GM21529 (cell line): ENCODE data around the gene ACAD10.
"Not testable (repeated sequence)": the region's sequence is repeated elsewhere in the genome, so short reads cannot be mapped to it uniquely, and the experiment has no call there.

Experiments used
- ATAC-seq: cut with Tn5 transposase; IDR thresholded peaks from one replicate; pipeline ENCODE4 v1.9.1; 2021; ENCODE audit not compliant: unreplicated experiment

ACAD10 gene

DNA sequence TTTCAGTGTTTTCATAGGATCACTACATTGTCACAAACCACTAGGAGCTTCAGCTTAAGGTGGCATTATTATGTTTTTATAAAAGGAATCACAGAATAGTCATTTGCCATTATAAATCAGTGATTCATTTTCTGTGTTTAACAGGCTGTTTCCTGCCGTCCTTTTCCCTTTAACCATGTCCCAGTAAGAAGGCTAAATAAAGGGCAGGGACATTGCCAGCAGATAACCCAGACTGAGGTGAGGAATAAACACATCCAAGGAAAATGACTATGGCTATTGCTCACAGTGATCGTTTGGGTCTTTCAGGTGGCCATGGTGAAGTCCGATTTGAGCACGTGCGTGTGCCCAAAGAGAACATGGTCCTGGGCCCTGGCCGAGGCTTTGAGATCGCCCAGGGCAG lies 63.0 kb downstream of the ACAD10 start:
- ATAC-seq: no peak

- ATAC-seq: no peak
These were observed 63.5 kb downstream of the ACAD10 start for GRCh38 chr12:111749391-111749790.

DNA sequence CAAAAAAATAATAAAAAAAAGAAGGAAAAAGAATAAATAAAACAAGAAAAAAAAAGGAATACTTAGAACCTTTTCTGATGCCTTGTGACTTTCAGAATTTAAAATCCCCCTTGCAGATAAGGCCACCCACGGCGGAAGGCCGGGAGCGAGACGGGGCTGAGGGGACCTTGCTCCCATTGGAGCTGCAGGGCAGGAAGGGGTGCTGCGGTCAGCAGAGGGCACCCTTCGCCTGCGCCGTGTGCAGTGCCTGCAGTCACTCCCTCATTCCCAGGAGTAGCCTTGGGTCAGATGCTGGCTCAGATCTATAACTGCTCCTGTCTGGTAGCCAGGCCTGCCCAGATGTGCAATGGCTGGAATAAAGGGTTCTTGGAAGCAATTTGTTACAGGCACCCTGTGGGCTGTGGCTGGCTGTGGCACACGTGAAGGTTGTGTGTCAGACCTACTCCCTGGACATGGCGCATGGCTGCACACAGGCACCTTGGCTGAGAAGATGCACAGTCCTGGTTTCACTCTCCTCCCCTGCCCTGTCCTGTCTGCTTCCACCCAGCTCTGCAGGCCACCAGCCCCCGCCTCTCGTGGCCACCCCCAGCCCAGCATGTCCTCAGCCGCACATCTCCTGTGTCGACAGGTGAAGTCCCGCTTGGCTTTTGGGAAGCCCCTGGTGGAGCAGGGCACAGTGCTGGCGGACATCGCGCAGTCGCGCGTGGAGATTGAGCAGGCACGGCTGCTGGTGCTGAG lies 67.5 kb downstream of the ACAD10 start:
- ATAC-seq: no peak

- ATAC-seq: no peak
These were observed 68.8 kb downstream of the ACAD10 start for GRCh38 chr12:111754671-111755070.

- ATAC-seq: no peak
These were observed 70.3 kb downstream of the ACAD10 start for GRCh38 chr12:111756196-111756595.

- no peak for ATAC-seq
These were observed 70.8 kb downstream of the ACAD10 start for GRCh38 chr12:111756681-111757080.

DNA sequence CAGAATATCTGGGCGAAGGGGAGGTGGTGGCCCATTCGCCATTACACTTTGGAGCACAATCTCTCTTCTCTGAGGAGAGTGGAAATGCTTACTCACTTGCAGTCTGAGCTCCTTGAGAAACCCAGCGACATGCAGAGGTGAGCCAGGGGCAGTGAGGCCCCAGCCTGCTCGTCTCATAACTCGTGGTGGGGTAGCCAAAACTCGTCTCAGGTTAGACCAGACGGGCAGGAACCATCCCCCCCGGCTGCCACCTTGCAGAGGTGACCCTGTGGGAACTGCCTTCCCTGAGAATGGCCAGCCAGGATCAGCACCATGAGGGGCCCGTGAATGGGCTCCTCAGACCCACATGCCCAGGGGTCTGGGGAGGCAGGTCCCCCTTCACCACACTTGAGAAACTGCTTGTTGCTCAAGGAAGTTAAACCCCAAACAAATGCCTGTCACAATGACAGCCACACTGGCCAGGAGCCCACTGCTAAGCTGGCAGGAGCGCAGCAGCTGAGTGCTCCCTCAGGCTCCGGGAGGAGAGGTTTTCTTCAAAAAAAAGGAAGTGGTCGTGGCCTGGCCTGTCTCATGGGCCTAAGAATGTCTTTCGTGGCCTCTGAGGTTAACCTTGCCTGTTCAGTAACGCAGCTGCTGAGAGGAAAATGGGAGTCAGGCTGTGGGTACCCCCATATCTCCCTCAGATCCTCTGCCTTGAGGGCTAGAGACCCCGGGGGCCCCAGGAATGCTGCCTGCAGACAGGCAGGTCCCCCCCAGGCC lies 71.7 kb downstream of the ACAD10 start:
- no peak for ATAC-seq

DNA sequence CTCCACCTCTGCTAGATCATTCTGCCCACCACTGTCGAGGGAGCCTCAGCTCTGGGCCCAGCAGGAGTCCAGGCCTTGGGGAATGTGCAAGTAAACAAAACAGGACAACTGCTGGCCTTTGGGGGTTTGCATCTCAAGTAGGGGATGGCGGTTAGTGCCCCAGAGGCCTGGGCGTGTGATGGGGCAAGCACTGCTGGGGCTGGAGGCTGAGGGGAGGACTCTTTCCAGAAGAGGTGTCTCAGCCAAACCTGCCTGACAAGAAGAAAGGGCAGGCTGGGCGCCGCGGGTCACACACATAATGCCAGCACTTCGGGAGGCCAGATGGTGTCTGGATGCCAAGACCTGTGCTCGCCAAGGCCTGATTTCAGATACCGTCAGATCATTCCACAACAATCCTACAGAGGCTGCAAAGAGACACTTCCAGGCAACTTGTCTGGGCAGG lies 72.3 kb downstream of the ACAD10 start:
- no peak for ATAC-seq

- no peak for ATAC-seq
These were observed 73.4 kb downstream of the ACAD10 start for GRCh38 chr12:111759271-111759670.

GRCh38 chr12:111759991-111760390 lies 74.1 kb downstream of the ACAD10 start:
- ATAC-seq: no peak

- no peak for ATAC-seq
These were observed 75.2 kb downstream of the ACAD10 start for GRCh38 chr12:111761099-111761498.

- peak; percentile 36 for ATAC-seq
These were observed 75.9 kb downstream of the ACAD10 start for GRCh38 chr12:111761706-111762105.

- not testable (repeated sequence) for ATAC-seq
These were observed 77.7 kb downstream of the ACAD10 start for GRCh38 chr12:111763552-111763951.

- no peak for ATAC-seq
These were observed 78.4 kb downstream of the ACAD10 start for GRCh38 chr12:111764120-111764821.

DNA sequence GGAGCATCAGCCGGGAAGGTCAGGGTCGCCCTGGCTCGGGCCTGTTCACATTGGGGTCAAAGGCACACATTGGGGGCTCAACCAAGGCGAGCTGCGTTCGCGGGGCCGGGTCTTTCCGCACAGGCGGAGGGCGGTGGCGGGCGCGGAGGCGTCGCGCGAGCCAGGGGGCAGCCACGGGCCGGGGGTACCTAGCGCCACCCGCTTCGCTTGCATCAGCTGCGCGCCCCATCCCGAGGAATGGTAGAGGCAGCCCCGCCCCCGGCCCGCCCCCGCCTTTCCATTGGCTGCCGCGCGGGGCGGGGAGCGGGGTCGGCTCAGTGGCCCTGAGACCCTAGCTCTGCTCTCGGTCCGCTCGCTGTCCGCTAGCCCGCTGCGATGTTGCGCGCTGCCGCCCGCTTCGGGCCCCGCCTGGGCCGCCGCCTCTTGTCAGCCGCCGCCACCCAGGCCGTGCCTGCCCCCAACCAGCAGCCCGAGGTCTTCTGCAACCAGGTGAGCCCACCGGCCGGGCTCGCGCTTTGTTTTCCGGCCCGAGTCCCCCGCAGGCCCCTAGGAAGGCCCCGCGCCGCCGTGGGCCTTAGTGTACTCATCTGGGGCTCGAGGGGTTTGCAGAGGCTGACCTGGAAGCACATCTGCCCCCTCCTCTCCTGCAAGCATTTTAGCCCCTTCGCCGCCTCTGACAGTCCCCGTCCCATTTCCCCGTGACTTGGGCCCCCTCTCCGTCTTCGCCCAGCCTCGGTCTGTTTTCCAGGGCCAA lies 80.9 kb downstream of the ACAD10 start, which contains the start of gene ALDH2:
Gene ALDH2, plus strand, starts transcription at position 326 of the 754 bp plus-strand sequence. Its CDS starts 50 bp downstream, at position 376.
- ATAC-seq: peak; percentile 48

GRCh38 chr12:111767362-111768158 lies 81.7 kb downstream of the ACAD10 start:
- no peak for ATAC-seq

- ATAC-seq: no peak
These were observed 82.5 kb downstream of the ACAD10 start for GRCh38 chr12:111768159-111768895.

- ATAC-seq: no peak
These were observed 83.7 kb downstream of the ACAD10 start for GRCh38 chr12:111769599-111769998.

GRCh38 chr12:111773801-111774551 lies 88.1 kb downstream of the ACAD10 start:
- ATAC-seq: peak; percentile 66
